Measurements from ENCODE around the gene STX11. TPM values are rescaled to one million over a fixed set of nuclear protein-coding genes. Genes with fewer than 3 reads are reported as not detected.

Gene STX11
- total RNA-seq, 4 donors from 2014 or later = 1.8 to 3.0 (median 2.3) TPM; not detected in 1

DNA sequence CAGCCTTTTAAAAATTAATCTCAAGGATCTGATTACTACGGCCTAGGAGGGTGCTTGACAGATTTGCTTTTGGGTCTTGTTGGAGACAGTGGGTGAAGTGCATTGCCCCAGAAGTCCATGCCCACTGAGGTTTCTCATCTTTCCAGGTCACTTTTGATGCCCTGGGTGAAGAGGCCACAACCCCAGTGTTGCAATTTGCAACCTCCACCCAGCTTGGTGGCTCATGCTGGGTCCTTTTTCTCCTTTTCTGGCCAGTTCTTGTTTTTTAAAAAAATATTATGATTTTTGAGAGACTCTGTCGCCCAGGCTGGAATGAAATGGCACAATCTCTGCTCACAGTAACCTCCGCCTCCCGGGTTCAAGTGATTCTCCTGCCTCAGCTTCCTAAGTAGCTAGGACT, 9.4 kb downstream of the STX11 start:
- Histone ChIP-seq H3K9me3 (no peaks in the 10 kb centered on the region), H3K27ac (peak overlapping the region in 1 of 4 donors; percentile 13), H3K4me3 (no peak overlapping the region), H3K36me3 (no peaks in the 10 kb centered on the region), H3K27me3 (no peaks in the 10 kb centered on the region), H3K4me1 (peaks cover 0 to 9% (median 3%) of the 10 kb centered on the region in 4 donors)
- no peak for DNase-seq
- in situ Hi-C loops (cut with MboI; ENCODE audit: low pct_ligation_motif_present in 1 of 4, low pct_unique_long_range_greater_than_20kb in 1 of 4, low sequenced_read_pairs in 3 of 4) = no loop called here
- 92 to 100% methylated on average over 1 to 4 of the region's 4 CpGs for WGBS, 2 donors (ENCODE audit: low coverage in 1 of 2)
- intact Hi-C loops (cut with DNase I; ENCODE audit: low total_unique reads) = no loop called here
- TF ChIP-seq, protein P1, sequence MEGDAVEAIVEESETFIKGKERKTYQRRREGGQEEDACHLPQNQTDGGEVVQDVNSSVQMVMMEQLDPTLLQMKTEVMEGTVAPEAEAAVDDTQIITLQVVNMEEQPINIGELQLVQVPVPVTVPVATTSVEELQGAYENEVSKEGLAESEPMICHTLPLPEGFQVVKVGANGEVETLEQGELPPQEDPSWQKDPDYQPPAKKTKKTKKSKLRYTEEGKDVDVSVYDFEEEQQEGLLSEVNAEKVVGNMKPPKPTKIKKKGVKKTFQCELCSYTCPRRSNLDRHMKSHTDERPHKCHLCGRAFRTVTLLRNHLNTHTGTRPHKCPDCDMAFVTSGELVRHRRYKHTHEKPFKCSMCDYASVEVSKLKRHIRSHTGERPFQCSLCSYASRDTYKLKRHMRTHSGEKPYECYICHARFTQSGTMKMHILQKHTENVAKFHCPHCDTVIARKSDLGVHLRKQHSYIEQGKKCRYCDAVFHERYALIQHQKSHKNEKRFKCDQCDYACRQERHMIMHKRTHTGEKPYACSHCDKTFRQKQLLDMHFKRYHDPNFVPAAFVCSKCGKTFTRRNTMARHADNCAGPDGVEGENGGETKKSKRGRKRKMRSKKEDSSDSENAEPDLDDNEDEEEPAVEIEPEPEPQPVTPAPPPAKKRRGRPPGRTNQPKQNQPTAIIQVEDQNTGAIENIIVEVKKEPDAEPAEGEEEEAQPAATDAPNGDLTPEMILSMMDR (IDR thresholded peaks at IDR 0.05) = no peak
- TF ChIP-seq POLR2A (IDR thresholded peaks at IDR 0.05) = no peak
- TF ChIP-seq EP300 (IDR thresholded peaks at IDR 0.05; ENCODE audit: low read depth) = no peak
- no peak for TF ChIP-seq POLR2AphosphoS5 (IDR thresholded peaks at IDR 0.05)

DNA sequence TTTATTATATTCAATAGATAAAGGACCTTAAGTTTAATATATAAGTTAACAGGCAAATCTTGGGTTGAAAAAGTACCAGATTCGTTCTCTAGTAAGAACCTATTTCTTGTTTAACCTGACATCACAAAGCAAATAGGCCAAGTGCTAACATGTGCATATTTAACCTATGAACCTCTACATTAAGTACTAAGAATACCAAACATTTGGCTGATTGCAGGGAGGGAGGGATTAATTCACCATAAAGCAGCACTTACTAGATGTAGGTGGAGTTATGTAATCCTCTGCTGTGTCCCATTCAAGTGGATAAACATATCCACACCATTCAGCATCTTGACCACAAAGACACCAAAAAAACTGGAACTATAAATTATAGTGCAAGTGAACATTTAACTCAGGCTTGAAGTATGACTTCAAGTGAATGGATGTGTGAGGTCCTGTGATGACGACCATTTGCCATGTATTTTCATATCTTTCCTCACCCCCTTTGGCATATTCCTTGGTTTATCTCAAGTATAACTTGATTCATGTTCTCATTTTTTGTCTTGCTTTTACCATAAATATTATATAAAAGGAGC, 10.2 kb downstream of the STX11 start:
- no peak overlapping the region for H3K27ac ChIP-seq
- TF ChIP-seq POLR2A (IDR thresholded peaks at IDR 0.05) (no peak), POLR2AphosphoS5 (IDR thresholded peaks at IDR 0.05) (no peak), EP300 (IDR thresholded peaks at IDR 0.05; ENCODE audit: low read depth) (no peak)
- TF ChIP-seq, protein P1 (IDR thresholded peaks at IDR 0.05) = no peak
- no peaks in the 10 kb centered on the region for H3K27me3 ChIP-seq
- intact Hi-C loops (cut with DNase I; ENCODE audit: low total_unique reads) (no loop called here), in situ Hi-C loops (cut with MboI; ENCODE audit: low pct_ligation_motif_present in 1 of 4, low pct_unique_long_range_greater_than_20kb in 1 of 4, low sequenced_read_pairs in 3 of 4) (no loop called here)
- DNase-seq = no peak
- 79 to 89% methylated on average over 1 to 2 of the region's 2 CpGs for WGBS, 2 donors (ENCODE audit: low coverage in 1 of 2)
- no peaks in the 10 kb centered on the region for H3K9me3 ChIP-seq
- H3K36me3 ChIP-seq = no peaks in the 10 kb centered on the region
- H3K4me1 ChIP-seq = peaks cover 0 to 9% (median 3%) of the 10 kb centered on the region in 4 donors
- H3K4me3 ChIP-seq = no peak overlapping the region

DNA sequence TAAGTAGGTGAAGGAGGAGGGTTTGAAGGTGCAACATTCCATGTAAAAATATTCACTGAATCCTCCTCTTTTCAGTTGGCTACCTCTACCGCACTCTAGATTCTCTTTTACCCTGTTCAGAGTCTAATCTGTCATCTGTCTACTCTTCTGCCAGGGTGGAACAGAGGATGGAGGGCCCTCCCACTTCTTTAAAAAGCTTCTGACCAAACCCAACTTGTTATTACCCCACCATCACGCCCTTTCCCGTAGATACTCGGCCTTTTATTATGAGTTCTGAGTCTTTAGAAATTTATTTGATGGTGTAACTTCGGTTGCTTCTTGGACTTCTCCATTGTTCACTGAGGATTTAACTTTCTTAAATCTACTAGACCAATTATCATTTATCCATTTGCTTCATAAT, 11.7 kb downstream of the STX11 start:
- WGBS, 2 donors (ENCODE audit: low coverage in 1 of 2) = 73 to 90% methylated on average over 5 of the region's 5 CpGs

DNA sequence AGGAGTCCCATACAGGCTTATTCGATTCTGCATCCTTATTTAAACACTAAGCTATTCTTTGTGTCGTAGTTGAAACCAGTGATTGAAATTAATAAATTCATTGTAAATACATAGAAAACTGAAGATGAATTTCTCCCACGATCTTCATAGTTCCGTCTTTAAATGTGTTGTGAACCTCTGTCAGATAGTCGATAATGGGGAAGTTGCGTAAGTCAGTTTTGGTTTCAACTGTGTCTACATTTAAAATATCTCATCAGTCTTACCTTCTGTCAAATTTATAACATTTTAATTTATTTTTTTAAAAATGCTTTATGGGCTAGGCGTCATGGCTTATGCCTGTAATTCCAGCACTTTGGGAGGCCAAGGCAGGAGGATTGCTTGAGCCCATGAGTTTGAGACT, 12.7 kb downstream of the STX11 start:
- intact Hi-C loops (cut with DNase I; ENCODE audit: low total_unique reads) (no loop called here), in situ Hi-C loops (cut with MboI; ENCODE audit: low pct_ligation_motif_present in 1 of 4, low pct_unique_long_range_greater_than_20kb in 1 of 4, low sequenced_read_pairs in 3 of 4) (no loop called here)
- Histone ChIP-seq H3K9me3 (no peaks in the 10 kb centered on the region), H3K27me3 (no peaks in the 10 kb centered on the region), H3K4me3 (no peak overlapping the region), H3K27ac (no peak overlapping the region), H3K4me1 (peaks cover 0 to 8% (median 0%) of the 10 kb centered on the region in 4 donors), H3K36me3 (no peaks in the 10 kb centered on the region)
- WGBS, 2 donors (ENCODE audit: low coverage in 1 of 2) = 80 to 89% methylated on average over 7 of the region's 7 CpGs
- DNase-seq = no peak
- TF ChIP-seq POLR2A (IDR thresholded peaks at IDR 0.05) (no peak), EP300 (IDR thresholded peaks at IDR 0.05; ENCODE audit: low read depth) (no peak), POLR2AphosphoS5 (IDR thresholded peaks at IDR 0.05) (no peak)

More for the DNA sequence above, 11.7 kb downstream of the STX11 start:
- intact Hi-C loops (cut with DNase I; ENCODE audit: low total_unique reads) (no loop called here), in situ Hi-C loops (cut with MboI; ENCODE audit: low pct_ligation_motif_present in 1 of 4, low pct_unique_long_range_greater_than_20kb in 1 of 4, low sequenced_read_pairs in 3 of 4) (no loop called here)
- TF ChIP-seq, protein P1 (IDR thresholded peaks at IDR 0.05) = no peak
- TF ChIP-seq EP300 (IDR thresholded peaks at IDR 0.05; ENCODE audit: low read depth) (no peak), POLR2A (IDR thresholded peaks at IDR 0.05) (no peak), POLR2AphosphoS5 (IDR thresholded peaks at IDR 0.05) (no peak)
- Histone ChIP-seq H3K4me1 (peaks cover 0 to 9% (median 1%) of the 10 kb centered on the region in 4 donors), H3K27ac (no peak overlapping the region), H3K4me3 (no peak overlapping the region), H3K36me3 (no peaks in the 10 kb centered on the region), H3K27me3 (no peaks in the 10 kb centered on the region), H3K9me3 (no peaks in the 10 kb centered on the region)
- no peak for DNase-seq

DNA sequence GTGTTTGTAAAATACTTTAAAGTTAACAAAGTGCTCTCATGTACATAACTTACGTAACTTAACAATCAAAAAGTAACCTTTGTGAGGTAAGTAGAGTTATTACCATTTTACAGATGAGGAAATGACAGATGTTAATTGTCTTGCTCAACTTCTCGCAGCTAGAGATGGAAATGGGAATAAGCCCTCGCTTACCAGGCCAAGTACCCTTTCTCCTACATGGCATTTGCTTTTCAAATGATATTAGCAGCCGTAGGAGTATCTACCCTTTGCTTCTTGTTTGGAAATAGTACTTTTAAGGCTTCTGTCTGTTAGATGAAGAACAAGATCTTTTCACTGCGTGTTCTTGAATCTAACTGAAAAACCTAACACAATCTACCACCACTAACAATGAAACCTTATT, 15.5 kb downstream of the STX11 start:
- H3K4me1 ChIP-seq = no peaks in the 10 kb centered on the region
- no peaks in the 10 kb centered on the region for H3K9me3 ChIP-seq
- H3K36me3 ChIP-seq = no peaks in the 10 kb centered on the region
- no peak overlapping the region for H3K27ac ChIP-seq
- WGBS, 2 donors (ENCODE audit: low coverage in 1 of 2) = 82 to 83% methylated on average over 5 of the region's 5 CpGs
- DNase-seq = no peak
- intact Hi-C loops (cut with DNase I; ENCODE audit: low total_unique reads) = no loop called here
- no peak overlapping the region for H3K4me3 ChIP-seq
- TF ChIP-seq EP300 (IDR thresholded peaks at IDR 0.05; ENCODE audit: low read depth) (no peak), POLR2A (IDR thresholded peaks at IDR 0.05) (no peak), POLR2AphosphoS5 (IDR thresholded peaks at IDR 0.05) (no peak)
- TF ChIP-seq, protein P1 (IDR thresholded peaks at IDR 0.05) = no peak
- in situ Hi-C loops (cut with MboI; ENCODE audit: low pct_ligation_motif_present in 1 of 4, low pct_unique_long_range_greater_than_20kb in 1 of 4, low sequenced_read_pairs in 3 of 4) = no loop called here
- H3K27me3 ChIP-seq = no peaks in the 10 kb centered on the region
